NT2/D1 (cell line): ENCODE results near the gene AMPD3.

Experiments used
- YY1 ChIP-seq: IDR thresholded peaks from 2 replicates; pipeline ENCODE4 v1.6.1; 2011; ENCODE audit not compliant: insufficient read length, insufficient read depth
- ZNF274 ChIP-seq: IDR thresholded peaks from 2 replicates; pipeline ENCODE4 v1.6.1; 2011; ENCODE audit warnings: mild to moderate bottlenecking, low read depth, low read length

DNA sequence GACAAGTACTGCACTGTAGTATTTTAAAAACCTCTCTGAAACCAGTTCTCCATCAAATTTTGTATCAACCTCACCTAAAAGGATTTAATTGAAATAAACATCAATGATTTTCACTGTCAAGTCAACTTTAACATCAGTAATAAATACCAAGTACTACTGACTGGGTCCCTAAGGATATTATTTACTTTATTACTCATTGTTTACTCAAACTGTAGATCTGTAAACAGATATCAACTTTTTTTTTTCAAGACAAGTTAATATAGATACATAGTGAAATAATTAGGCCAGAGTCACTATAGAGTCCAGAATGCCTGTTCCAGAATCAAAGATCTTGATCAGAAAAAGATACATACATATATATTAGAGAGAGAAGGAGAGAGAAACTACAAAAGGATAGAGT is 84.3 kb downstream of the AMPD3 start:
- no peak for TF ChIP-seq ZNF274
- TF ChIP-seq YY1, result no peak
